Ovary (tissue), 3 donors: Measurements from ENCODE around the gene CLDN9.

ENCODE experiments used
- CTCF ChIP-seq, 3 donors: fragments of 450-650 bp in 2 of 3; fragments of 200-600 bp in 1 of 3; IDR thresholded peaks; one replicate each; pipeline versions ENCODE4 v1.5.1 to v1.8.0; 2016 to 2022; ENCODE audit warnings: antibody characterized with exemption in 3 of 3, mild to moderate bottlenecking in 1 of 3
- EP300 ChIP-seq: sonication (generic); formaldehyde crosslinking; IDR thresholded peaks from one replicate; pipeline ENCODE4 v1.6.1; 2017; ENCODE audit warnings: antibody characterized with exemption
- POLR2A ChIP-seq: fragments of 450-650 bp; IDR thresholded peaks from one replicate; pipeline ENCODE4 v1.6.1; 2017; ENCODE audit warnings: antibody characterized with exemption, mild to moderate bottlenecking, moderate library complexity
- donor health status: DM: no; HTN: no; CAD: no.

GRCh38 chr16:2963723-2964474 is 48.8 kb upstream of the CLDN9 start, which contains the start of gene KREMEN2:
- TF ChIP-seq EP300 (no peak), CTCF (IDR thresholded peaks at IDR 0.05) (no peak), POLR2A (no peak)
